ENCODE measurements around the gene SIK2.
"Not testable (repeated sequence)": the region's sequence is repeated elsewhere in the genome, so short reads cannot be mapped to it uniquely, and the experiment has no call there.

The SIK2 gene

GRCh38 chr11:111624608-111625007, 22.4 kb downstream of the SIK2 start:
- DNase-seq (ENCODE audit: low read depth) = no peak

- DNase-seq (ENCODE audit: low read depth) = no peak
Observed at GRCh38 chr11:111627591-111627990, 25.3 kb downstream of the SIK2 start.

- no peak for DNase-seq (ENCODE audit: low read depth)
Observed at GRCh38 chr11:111629499-111629898, 27.2 kb downstream of the SIK2 start.

- DNase-seq (ENCODE audit: low read depth) = no peak
Observed at GRCh38 chr11:111631024-111631665, 28.9 kb downstream of the SIK2 start.

- DNase-seq (ENCODE audit: low read depth) = no peak
Observed at GRCh38 chr11:111631666-111632039, 29.4 kb downstream of the SIK2 start.

GRCh38 chr11:111632516-111633220, 30.4 kb downstream of the SIK2 start:
- no peak for DNase-seq (ENCODE audit: low read depth)

GRCh38 chr11:111633248-111633647, 31.0 kb downstream of the SIK2 start:
- no peak for DNase-seq (ENCODE audit: low read depth)

GRCh38 chr11:111633756-111634362, 31.6 kb downstream of the SIK2 start:
- no peak for DNase-seq (ENCODE audit: low read depth)

GRCh38 chr11:111634981-111635705, 32.9 kb downstream of the SIK2 start:
- no peak for DNase-seq (ENCODE audit: low read depth)

- DNase-seq (ENCODE audit: low read depth) = no peak
Observed at GRCh38 chr11:111635706-111636045, 33.4 kb downstream of the SIK2 start.

GRCh38 chr11:111637885-111638284, 35.6 kb downstream of the SIK2 start:
- no peak for DNase-seq (ENCODE audit: low read depth)

GRCh38 chr11:111639226-111639925, 37.1 kb downstream of the SIK2 start:
- no peak for DNase-seq (ENCODE audit: low read depth)

- DNase-seq (ENCODE audit: low read depth) = no peak
Observed at GRCh38 chr11:111641339-111642015, 39.2 kb downstream of the SIK2 start.

GRCh38 chr11:111642542-111642941, 40.3 kb downstream of the SIK2 start:
- no peak for DNase-seq (ENCODE audit: low read depth)

- no peak for DNase-seq (ENCODE audit: low read depth)
Observed at GRCh38 chr11:111644922-111645321, 42.7 kb downstream of the SIK2 start.

GRCh38 chr11:111645657-111646316, 43.5 kb downstream of the SIK2 start:
- DNase-seq (ENCODE audit: low read depth) = no peak

GRCh38 chr11:111651336-111651735, 49.1 kb downstream of the SIK2 start:
- not testable (repeated sequence) for DNase-seq (ENCODE audit: low read depth)

- DNase-seq (ENCODE audit: low read depth) = no peak
Observed at GRCh38 chr11:111652184-111652583, 49.9 kb downstream of the SIK2 start.

- no peak for DNase-seq (ENCODE audit: low read depth)
Observed at GRCh38 chr11:111654601-111655000, 52.4 kb downstream of the SIK2 start.

GRCh38 chr11:111655924-111656323, 53.7 kb downstream of the SIK2 start:
- DNase-seq (ENCODE audit: low read depth) = no peak

GRCh38 chr11:111657905-111658304, 55.7 kb downstream of the SIK2 start:
- not testable (repeated sequence) for DNase-seq (ENCODE audit: low read depth)

Measured in stimulated activated CD8-positive, alpha-beta memory T cell treated with anti-CD3 and anti-CD28 coated beads, Interleukin-15, amount 100 ng/mL, for 1 hour (primary cell).